ENCODE results near the gene KCNMB1.

The KCNMB1 gene

DNA sequence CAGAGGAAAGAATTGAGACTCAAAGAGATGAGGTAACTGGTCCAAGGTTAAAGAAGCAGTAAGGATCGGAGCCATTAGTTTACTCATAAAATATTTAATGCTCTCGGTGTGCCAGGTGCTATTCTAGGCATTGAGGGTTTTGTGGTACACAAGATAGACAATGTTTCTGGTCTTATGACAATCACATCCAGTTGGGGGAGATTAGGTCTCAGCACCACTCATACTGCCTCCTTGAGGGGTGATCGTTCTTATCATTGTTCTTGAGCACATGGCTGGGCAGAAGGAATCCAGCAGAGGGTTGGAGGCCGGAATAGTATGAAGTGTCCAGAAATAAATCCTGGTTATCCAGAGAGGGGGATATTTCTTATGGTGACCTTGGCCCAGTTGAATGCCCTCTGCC is 50.9 kb downstream of the KCNMB1 start:
- no peak for DNase-seq

DNA sequence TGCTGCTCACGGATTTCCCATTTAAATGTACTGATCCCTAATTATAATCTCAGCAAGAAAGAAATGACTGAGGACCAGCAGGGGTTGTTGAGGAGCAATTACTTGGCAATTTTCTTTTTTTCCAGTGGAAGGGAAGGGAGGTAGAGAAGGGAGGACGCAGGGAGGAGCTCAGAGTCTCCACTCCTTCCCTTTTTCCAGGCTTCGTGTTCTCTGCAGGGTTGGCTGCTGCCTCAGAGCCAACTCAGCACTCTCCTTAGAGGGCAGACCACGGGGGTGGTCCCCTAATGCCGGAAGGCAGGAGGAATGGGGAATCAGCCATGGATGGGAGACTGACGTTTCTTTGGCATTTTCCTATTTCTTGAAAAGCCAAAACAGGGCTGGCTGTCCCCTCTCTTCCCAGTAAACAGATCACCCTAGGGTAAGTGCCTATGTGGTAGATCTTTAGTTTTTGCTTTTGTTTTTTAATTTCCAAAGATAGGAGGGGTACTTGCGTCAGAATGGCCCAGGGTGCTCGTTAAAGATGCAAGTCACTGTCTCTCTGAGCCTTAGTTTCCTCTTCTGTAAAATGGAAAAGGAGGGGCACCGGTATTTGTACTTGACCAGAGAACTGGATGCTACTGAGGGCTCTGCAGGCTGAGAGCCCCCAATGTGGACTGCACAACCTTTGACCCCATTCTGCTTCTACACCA is 52.0 kb downstream of the KCNMB1 start:
- no peak for DNase-seq

DNA sequence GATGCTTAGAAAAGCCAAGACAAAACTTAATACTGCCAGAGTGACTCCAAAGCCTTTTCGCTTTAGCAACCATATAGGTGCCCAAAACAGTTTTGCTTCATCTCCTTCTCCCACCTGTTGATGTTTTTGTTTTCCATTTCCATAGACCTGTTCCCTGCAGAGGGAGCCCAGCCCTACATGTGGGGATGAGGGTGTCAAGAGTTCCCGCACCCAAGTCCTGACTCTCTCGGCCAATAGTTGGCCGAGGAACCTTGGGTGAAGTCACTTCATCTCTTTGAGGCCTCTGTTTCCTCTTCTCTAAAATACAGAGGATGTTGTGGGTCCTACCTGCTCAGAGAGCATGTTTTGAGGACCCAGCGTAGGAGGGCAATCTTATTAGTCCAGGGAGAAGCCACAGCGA is 53.1 kb downstream of the KCNMB1 start:
- no peak for DNase-seq

DNA sequence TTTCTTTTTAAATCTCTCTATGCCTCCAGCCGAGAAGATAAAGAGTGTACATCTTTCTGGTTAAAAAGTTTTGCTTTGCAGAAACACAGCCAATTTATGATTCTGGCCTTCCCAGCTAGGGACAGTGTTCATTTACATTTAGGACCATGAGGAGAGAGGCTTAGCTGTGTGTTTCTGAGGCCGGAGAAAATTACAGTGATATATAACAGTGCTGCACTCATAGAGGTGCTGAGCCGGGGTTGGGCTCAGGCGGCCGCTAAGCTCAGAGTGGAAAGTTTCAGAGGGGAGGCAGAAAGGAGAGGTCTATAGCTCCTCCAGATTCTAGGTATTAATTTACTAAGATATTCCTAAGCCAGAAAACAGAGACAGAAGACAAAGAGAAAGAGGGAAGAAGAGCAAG is 54.5 kb downstream of the KCNMB1 start:
- DNase-seq: no peak

DNA sequence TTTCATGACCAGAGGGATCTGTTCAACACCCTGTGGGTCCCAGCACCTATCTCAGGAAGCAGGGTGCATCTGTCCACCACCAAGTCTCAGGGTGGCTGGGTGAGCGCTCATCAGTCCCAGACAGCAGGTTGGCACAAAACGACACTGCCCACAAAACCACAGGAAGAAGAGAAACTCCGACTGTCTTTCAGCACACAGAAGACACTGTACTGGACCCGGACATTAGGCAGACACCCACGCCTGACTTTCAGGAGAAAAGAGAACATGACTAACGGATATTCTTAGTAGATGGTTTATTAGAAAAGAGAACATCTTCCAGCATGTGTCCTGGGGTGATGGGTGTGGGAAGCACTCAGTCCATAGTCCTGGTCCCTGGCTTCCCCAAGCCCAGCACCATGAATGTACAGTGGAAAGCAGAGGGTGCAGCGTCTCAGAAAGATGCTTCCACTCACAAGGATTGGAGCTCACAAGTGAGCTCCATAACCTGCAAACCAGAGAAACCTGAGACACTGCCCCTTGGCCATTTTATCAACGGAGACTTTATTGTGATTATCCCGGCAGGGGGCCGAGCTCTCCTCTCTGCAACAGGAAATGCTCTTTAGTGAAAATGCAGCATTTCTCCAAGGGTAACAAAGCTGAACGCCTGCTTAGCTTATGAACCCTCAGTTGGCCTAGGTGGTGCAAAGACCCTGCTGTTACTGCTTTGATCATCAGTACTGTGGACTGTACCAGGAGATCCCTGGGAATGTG is 55.8 kb downstream of the KCNMB1 start:
- peak; percentile 60 for DNase-seq

DNA sequence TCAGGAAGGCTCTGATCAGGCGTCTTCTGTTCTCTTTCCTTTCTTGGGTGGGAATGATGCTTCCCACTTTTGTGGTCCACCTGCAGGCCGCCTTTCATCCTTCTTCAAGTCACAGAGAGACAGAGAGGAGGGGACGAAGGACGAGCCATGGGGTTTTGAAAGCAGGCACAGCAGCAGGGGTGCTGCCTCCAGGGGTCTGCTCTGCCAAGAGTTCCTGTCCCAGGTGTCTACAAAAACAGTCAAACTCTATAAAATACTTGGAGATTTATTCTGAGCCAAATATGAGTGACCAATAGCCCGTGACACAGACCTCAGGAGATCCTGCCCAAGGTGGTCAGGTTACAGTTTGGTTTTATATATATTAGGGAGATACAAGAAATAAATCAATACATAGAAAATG is 57.1 kb downstream of the KCNMB1 start:
- DNase-seq: no peak

DNA sequence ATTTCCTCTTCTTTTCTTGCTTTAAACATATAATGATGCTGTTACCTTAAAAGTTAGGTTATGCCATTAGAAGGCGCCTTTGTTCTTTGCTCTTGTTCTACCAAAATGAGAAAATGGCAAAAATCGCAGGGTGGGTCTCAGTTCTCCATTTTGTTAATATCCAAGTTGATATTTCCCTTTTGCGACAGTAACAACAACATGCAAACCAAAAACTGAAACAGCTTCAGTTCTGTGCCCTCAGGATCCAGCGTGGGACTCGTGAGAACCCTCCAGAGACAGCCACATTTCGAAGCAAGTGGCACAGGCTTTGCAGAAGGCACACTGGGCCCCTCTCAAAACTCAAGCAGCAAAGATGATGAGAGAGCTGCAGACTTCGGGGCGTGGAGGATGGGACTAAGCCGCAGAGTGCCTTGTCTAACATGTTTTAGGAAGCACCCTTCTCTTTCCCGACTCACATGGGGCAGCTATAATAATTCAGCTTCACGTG is 58.6 kb downstream of the KCNMB1 start:
- peak; percentile 32 for DNase-seq

DNA sequence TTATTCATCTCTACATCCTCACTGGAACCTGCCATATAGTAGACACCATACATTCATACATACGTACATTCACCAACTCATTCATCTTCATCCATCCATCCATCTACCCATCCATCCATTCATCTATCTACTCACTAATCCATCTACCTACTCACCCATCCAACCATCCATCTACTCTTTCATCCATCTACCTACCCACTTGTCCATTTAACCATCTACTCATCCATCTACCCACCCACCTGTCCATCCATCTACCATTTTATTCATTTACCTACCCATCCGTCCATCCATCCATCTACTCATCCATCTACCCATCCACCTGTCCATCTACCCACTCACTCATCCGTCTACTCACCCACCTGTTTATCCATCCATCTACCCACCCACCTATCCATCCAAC is 59.6 kb downstream of the KCNMB1 start:
- no peak for DNase-seq

DNA sequence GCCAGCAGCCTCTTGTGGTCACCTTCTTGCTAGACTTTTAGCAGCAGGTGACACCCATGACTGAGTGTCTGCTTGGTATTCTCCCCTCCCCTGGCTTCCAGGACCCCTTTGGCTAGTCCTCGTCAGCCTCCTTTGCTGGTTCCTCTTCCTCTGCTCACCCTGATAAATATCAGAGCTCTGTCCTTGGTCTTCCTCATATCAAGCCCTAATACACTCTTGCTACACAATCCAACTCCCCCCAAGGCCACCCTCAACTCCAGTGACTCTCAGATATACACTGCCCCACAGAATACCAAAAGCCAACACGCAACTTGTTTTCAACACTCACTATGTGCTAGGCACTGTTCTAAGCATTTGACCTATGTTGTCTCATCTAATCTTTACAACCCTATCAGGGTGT is 61.3 kb downstream of the KCNMB1 start:
- no peak for DNase-seq

DNA sequence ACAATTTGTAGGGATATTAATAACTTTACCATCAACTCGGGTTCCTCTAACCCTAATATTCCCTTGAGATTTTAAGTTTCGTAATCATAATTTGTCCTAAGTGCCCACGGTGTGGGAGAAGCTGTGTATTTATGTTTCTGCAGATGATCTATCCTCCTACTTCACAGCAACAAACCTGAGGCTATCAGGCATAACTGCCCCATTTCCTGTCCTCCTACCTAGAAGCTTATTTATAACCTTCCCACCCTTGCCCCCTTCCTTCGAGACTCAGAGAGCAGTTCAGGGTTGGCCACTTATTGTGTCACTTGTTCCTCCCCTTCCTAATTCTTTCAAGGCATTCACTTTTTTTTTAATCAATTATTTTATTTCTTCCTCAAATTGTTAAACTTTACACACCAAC is 62.0 kb downstream of the KCNMB1 start:
- no peak for DNase-seq

All from NK-92 treated with Interleukin-12 subunit alpha and Interleukin-12 subunit beta, amount 100 ng/mL, for 24 hours (cell line).